IMR-90 (cell line): Measurements from ENCODE around the gene TEX35. TPM values are rescaled to one million over a fixed set of nuclear protein-coding genes. Genes with fewer than 3 reads are reported as not detected.

Experiments used
- ATAC-seq: fragments of 200-7000 bp; cut with Tn5 transposase; 2 replicates; pipeline ENCODE4 v1.9.1; 2020; ENCODE audit warnings: low read depth, mild to moderate bottlenecking, moderate library complexity
- BruUV-seq: library from RNA; stranded (reverse); fragments of 400-500 nt; replicated peaks from 2 replicates; lab custom pipeline; 2021; lab: Mats Ljungman, UMichigan
- CTCF ChIA-PET: fragments of 300-600 bp; formaldehyde crosslinking; extraction: SDS; loops from one replicate; lab custom pipeline; 2021; ENCODE audit warnings: antibody characterized with exemption; lab: Yijun Ruan, JAX
- POLR2A ChIA-PET: fragments of 300-600 bp; sonication (Branson Sonifier 250); formaldehyde crosslinking; loops from one replicate; lab custom pipeline; 2022; ENCODE audit warnings: antibody characterized with exemption; ENCODE audit not compliant: unreplicated experiment; lab: Charles Lee
- DNase-seq: peaks from one replicate; pipeline ENCODE4 v3.0.0; 2013
- H2AFZ ChIP-seq: replicated peaks from 2 replicates; pipeline ENCODE3; 2013; ENCODE audit warnings: low read length, mild to moderate bottlenecking; ENCODE audit not compliant: poor library complexity
- H2AK5ac ChIP-seq: 2 replicates; pipeline ENCODE4 v1.6.1; 2013; ENCODE audit warnings: low read depth, low read length, inconsistent platforms
- H2AK9ac ChIP-seq: replicated peaks from 2 replicates; pipeline ENCODE3; 2013; ENCODE audit warnings: mild to moderate bottlenecking, low read depth, low read length, moderate library complexity; ENCODE audit not compliant: poor library complexity
- H2BK120ac ChIP-seq: 2 replicates; pipeline ENCODE4 v1.6.1; 2013; ENCODE audit warnings: low read depth, low read length, inconsistent platforms
- H2BK15ac ChIP-seq: 3 replicates; pipeline ENCODE4 v1.6.1; 2013; ENCODE audit warnings: low read depth, low read length, inconsistent platforms
- H2BK20ac ChIP-seq: 2 replicates; pipeline ENCODE4 v1.6.1; 2013; ENCODE audit warnings: low read depth, mild to moderate bottlenecking, inconsistent platforms, low read length, moderate library complexity
- H2BK5ac ChIP-seq: 2 replicates; pipeline ENCODE4 v1.6.1; 2013; ENCODE audit warnings: mild to moderate bottlenecking, low read depth, low read length, inconsistent platforms; ENCODE audit not compliant: poor library complexity, severe bottlenecking
- H3K14ac ChIP-seq: replicated peaks from 2 replicates; pipeline ENCODE4 v1.6.1; 2013; ENCODE audit warnings: low read depth, low read length, inconsistent platforms
- H3K18ac ChIP-seq: 2 replicates; pipeline ENCODE4 v1.6.1; 2013; ENCODE audit warnings: low read depth, low read length, control low read depth
- H3K23ac ChIP-seq: 2 replicates; pipeline ENCODE4 v1.6.1; 2013; ENCODE audit warnings: low read depth, low read length, inconsistent platforms
- H3K27ac ChIP-seq: 2 replicates; pipeline ENCODE4 v1.5.1; 2013; ENCODE audit warnings: mild to moderate bottlenecking, control low read depth, low read length; ENCODE audit not compliant: insufficient read depth
- H3K27me3 ChIP-seq: 2 replicates; pipeline ENCODE4 v1.6.1; 2013; ENCODE audit warnings: low read length; ENCODE audit not compliant: control insufficient read depth, insufficient read depth
- H3K36me3 ChIP-seq: 2 replicates; pipeline ENCODE4 v1.6.1; 2013; ENCODE audit warnings: low read length, mixed read lengths; ENCODE audit not compliant: control insufficient read depth, insufficient read depth
- H3K4ac ChIP-seq: 2 replicates; pipeline ENCODE4 v1.6.1; 2013; ENCODE audit warnings: low read depth, low read length, inconsistent platforms
- H3K4me1 ChIP-seq: 2 replicates; pipeline ENCODE4 v1.6.1; 2013; ENCODE audit warnings: low read length, mixed read lengths; ENCODE audit not compliant: control insufficient read depth, insufficient read depth
- H3K4me2 ChIP-seq: 2 replicates; pipeline ENCODE4 v1.6.1; 2013; ENCODE audit warnings: low read depth, mild to moderate bottlenecking, control low read depth, low read length, moderate library complexity
- H3K4me3 ChIP-seq: 2 replicates; pipeline ENCODE4 v1.5.1; 2013; ENCODE audit warnings: low read depth, mild to moderate bottlenecking, control low read depth, low read length, moderate library complexity; ENCODE audit not compliant: insufficient read depth
- H3K56ac ChIP-seq: 2 replicates; pipeline ENCODE4 v1.6.1; 2013; ENCODE audit warnings: low read length, inconsistent platforms; ENCODE audit not compliant: insufficient read depth; ENCODE audit errors: extremely low read depth
- H3K79me1 ChIP-seq, 2 experiments: 2 replicates each; pipeline ENCODE4 v1.6.1; 2013; ENCODE audit warnings: low read length in 2 of 2, inconsistent platforms in 1 of 2, low read depth in 1 of 2
- H3K9ac ChIP-seq: 2 replicates; pipeline ENCODE4 v1.6.1; 2013; ENCODE audit warnings: low read depth, low read length, control low read depth
- H3K9me1 ChIP-seq: 2 replicates; pipeline ENCODE4 v1.6.1; 2013; ENCODE audit warnings: low read length, inconsistent platforms; ENCODE audit not compliant: insufficient read depth
- H3K9me3 ChIP-seq: 2 replicates; pipeline ENCODE4 v1.6.1; 2013; ENCODE audit warnings: low read length; ENCODE audit not compliant: control insufficient read depth, insufficient read depth
- H4K20me1 ChIP-seq: 2 replicates; pipeline ENCODE4 v1.6.1; 2013; ENCODE audit warnings: low read length, inconsistent platforms; ENCODE audit not compliant: insufficient read depth
- H4K5ac ChIP-seq: 2 replicates; pipeline ENCODE4 v1.6.1; 2013; ENCODE audit warnings: mild to moderate bottlenecking, low read depth, low read length, control low read depth
- H4K8ac ChIP-seq, 2 experiments: 2 replicates each; pipeline ENCODE4 v1.6.1; 2013; ENCODE audit warnings: low read depth in 2 of 2, low read length in 2 of 2, control low read depth in 1 of 2, inconsistent platforms in 1 of 2
- H4K91ac ChIP-seq: 2 replicates; pipeline ENCODE4 v1.6.1; 2013; ENCODE audit warnings: low read depth, low read length, inconsistent platforms; ENCODE audit not compliant: insufficient read depth
- BHLHE40 ChIP-seq: fragments of 150-350 bp; IDR thresholded peaks from 2 replicates; pipeline ENCODE4 v1.6.1; 2016; ENCODE audit warnings: mild to moderate bottlenecking, low read depth, low read length
- CEBPB ChIP-seq: IDR thresholded peaks from 2 replicates; pipeline ENCODE4 v1.6.1; 2012; ENCODE audit warnings: low read depth, low read length, improper control_type of control experiment
- CHD1 ChIP-seq: IDR thresholded peaks from 2 replicates; pipeline ENCODE4 v1.6.1; 2012; ENCODE audit warnings: low read depth, low read length, improper control_type of control experiment
- FOS ChIP-seq: fragments of 150-350 bp; IDR thresholded peaks from 2 replicates; pipeline ENCODE4 v1.6.1; 2016; ENCODE audit warnings: low read depth, low read length
- MAFK ChIP-seq: IDR thresholded peaks from 2 replicates; pipeline ENCODE4 v1.6.1; 2012; ENCODE audit warnings: low read depth, low read length, improper control_type of control experiment
- MAZ ChIP-seq: IDR thresholded peaks from 2 replicates; pipeline ENCODE4 v1.6.1; 2012; ENCODE audit warnings: low read depth, mild to moderate bottlenecking, low read length, improper control_type of control experiment, moderate library complexity, borderline replicate concordance
- NFE2L2 ChIP-seq: fragments of 150-350 bp; IDR thresholded peaks from 2 replicates; pipeline ENCODE4 v1.6.1; 2016; ENCODE audit warnings: low read depth, mild to moderate bottlenecking, low read length
- RAD21 ChIP-seq: IDR thresholded peaks from 2 replicates; pipeline ENCODE4 v1.6.1; 2012; ENCODE audit warnings: low read length, improper control_type of control experiment
- RCOR1 ChIP-seq: IDR thresholded peaks from 2 replicates; pipeline ENCODE4 v1.6.1; 2012; ENCODE audit warnings: mild to moderate bottlenecking, low read length, improper control_type of control experiment; ENCODE audit not compliant: insufficient replicate concordance
- WGBS, 2 experiments: methylation state at CpG; one replicate each; pipeline versions ENCODE4 v1.1.5 to v1.1.7; 2013; ENCODE audit warnings: missing lambda C conversion rate in 2 of 2; ENCODE audit not compliant: insufficient read length in 1 of 2; ENCODE audit errors: extremely low coverage in 2 of 2; 5-methylcytosine and 5-hydroxymethylcytosine counted together
- dilution Hi-C: fragments of 300-500 bp; cut with HindIII; formaldehyde crosslinking; loops from one replicate; pipeline ENCODE4 v1.14.3; 2018; ENCODE audit warnings: low sequenced_read_pairs; ENCODE audit not compliant: unreplicated experiment
- in situ Hi-C: fragments of 300-500 bp; cut with MboI; formaldehyde crosslinking; loops from 3 replicates; pipeline ENCODE4 v1.14.3; 2019; ENCODE audit warnings: low sequenced_read_pairs, inconsistent platforms, mixed read lengths
- intact Hi-C: fragments of 100-400 bp; cut with micrococcal nuclease; formaldehyde crosslinking; loops from 2 replicates; pipeline ENCODE4 v1.10.0; 2022
- polyA plus RNA-seq, 3 experiments: library from polyadenylated mRNA; depleted of rRNA; stranded (reverse); fragments of >200 nt; gene quantifications; 2 replicates each; pipeline ENCODE4 v1.2.3, GENCODE V29; 2012; ENCODE audit warnings: low replicate concordance in 1 of 3
- total RNA-seq: library from RNA; depleted of rRNA; stranded (reverse); fragments of >200 nt; gene quantifications from 2 replicates; pipeline ENCODE4 v1.2.3, GENCODE V29; 2012
- TF ChIP-seq, protein P1 (sequence below): fragments of 150-350 bp; IDR thresholded peaks from 2 replicates; pipeline ENCODE4 v1.6.1; 2017; ENCODE audit warnings: mild to moderate bottlenecking, antibody characterized with exemption, low read length, low read depth
- TF ChIP-seq, protein P2 (sequence below): conservative IDR thresholded peaks from 2 replicates; pipeline ENCODE4 v1.5.1; 2012; ENCODE audit warnings: mild to moderate bottlenecking, low read depth, low read length, improper control_type of control experiment

TEX35 gene
- total and polyA plus RNA-seq, 2 of the 4 experiments (the other 2 are of a cell fraction): 0.05 TPM; not detected in 1

DNA sequence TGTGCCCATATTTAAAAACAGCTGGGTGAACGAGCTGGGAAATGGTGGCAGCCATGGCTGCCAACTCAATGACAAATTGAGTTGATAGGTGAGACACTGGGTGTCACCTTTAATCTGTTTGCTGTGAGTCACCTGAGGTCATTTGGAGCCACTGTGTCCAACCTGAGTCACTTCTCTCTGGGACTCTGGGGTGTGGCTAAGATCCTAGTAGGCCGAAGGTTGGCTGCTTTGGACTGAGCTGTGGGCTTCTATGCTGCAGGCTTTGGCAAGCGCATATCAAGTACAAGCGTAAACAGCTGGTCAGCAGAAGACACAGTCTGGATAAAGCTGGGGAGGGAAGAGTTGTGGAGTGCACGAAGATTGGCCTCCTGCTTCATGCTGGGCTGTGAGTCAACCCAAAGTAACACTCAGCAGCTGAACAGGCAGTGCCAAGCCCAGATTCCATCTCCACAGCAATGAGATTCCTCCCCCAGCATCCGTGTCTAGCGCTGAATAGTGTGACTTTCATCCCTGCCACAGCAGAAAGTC is 24.0 kb downstream of the TEX35 start:
- dilution Hi-C loops: no loop called here
- Histone ChIP-seq H2BK120ac (peak overlapping the region; percentile 94), H3K18ac (no peak overlapping the region; the same call in 1 of the 2 replicates), H3K9ac (no peak overlapping the region), H4K91ac (peak overlapping the region; percentile 93), H2BK5ac (peak overlapping the region; percentile 83), H3K4me2 (peak overlapping the region; percentile 29; the same call in 1 of the 2 replicates), H3K4me1 (peaks cover 41% of the 10 kb centered on the region), H3K36me3 (no peaks in the 10 kb centered on the region), H2AFZ (peak overlapping the region; percentile 82), H2BK20ac (peak overlapping the region; percentile 94), H3K9me3 (no peaks in the 10 kb centered on the region), H3K23ac (peak overlapping the region; percentile 62; the same call in 1 of the 2 replicates), H3K56ac (no peak overlapping the region), H3K4me3 (no peak overlapping the region), H2AK9ac (peak overlapping the region; percentile 69), H3K14ac (0 out of 2 replicates have a peak overlapping the region, but pooled peaks have one; percentile 78), H4K8ac (peak overlapping the region in 1 of 2 experiments; percentile 91; a peak in 2 of 4 replicates), H3K9me1 (peaks cover 36% of the 10 kb centered on the region), H4K5ac (no peak overlapping the region), H2BK15ac (peak overlapping the region; percentile 60; the same call in 2 of the 3 replicates), H3K79me1 (0 out of 4 replicates have a peak, but pooled peaks cover 0 to 11% of the 10 kb centered on the region in 2 experiments), H3K27me3 (no peaks in the 10 kb centered on the region), H2AK5ac (peak overlapping the region; percentile 99), H3K27ac (peak overlapping the region; percentile 64), H3K4ac (peak overlapping the region; percentile 94), H4K20me1 (peaks cover 4% of the 10 kb centered on the region; the same call in 1 of the 2 replicates)
- no CpG with 5 or more reads among the region's 7 CpGs for WGBS, 2 experiments
- POLR2A ChIA-PET: no interaction called here
- DNase-seq (peak; percentile 99), ATAC-seq (peak; percentile 81)
- TF ChIP-seq BHLHE40 (peak; percentile 16), MAZ (peak; percentile 73; the same call in 1 of the 2 replicates), RAD21 (peak; percentile 25; the same call in 1 of the 2 replicates), CHD1 (no peak), MAFK (peak; percentile 57), FOS (no peak; the same call in 1 of the 2 replicates), NFE2L2 (0 out of 2 replicates have a peak, but pooled peaks have one; percentile 13), CEBPB (peak; percentile 27; the same call in 1 of the 2 replicates), RCOR1 (peak; percentile 86)
- TF ChIP-seq, protein P1, sequence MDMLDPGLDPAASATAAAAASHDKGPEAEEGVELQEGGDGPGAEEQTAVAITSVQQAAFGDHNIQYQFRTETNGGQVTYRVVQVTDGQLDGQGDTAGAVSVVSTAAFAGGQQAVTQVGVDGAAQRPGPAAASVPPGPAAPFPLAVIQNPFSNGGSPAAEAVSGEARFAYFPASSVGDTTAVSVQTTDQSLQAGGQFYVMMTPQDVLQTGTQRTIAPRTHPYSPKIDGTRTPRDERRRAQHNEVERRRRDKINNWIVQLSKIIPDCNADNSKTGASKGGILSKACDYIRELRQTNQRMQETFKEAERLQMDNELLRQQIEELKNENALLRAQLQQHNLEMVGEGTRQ: no peak
- TF ChIP-seq, protein P2, sequence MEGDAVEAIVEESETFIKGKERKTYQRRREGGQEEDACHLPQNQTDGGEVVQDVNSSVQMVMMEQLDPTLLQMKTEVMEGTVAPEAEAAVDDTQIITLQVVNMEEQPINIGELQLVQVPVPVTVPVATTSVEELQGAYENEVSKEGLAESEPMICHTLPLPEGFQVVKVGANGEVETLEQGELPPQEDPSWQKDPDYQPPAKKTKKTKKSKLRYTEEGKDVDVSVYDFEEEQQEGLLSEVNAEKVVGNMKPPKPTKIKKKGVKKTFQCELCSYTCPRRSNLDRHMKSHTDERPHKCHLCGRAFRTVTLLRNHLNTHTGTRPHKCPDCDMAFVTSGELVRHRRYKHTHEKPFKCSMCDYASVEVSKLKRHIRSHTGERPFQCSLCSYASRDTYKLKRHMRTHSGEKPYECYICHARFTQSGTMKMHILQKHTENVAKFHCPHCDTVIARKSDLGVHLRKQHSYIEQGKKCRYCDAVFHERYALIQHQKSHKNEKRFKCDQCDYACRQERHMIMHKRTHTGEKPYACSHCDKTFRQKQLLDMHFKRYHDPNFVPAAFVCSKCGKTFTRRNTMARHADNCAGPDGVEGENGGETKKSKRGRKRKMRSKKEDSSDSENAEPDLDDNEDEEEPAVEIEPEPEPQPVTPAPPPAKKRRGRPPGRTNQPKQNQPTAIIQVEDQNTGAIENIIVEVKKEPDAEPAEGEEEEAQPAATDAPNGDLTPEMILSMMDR: no peak
- BruUV-seq: no TSS peak
- in situ Hi-C loops: loop anchor here (10.0 kb wide), 1 partner anchor 828 kb away; the partner anchor contains the start of gene AXDND1
- CTCF ChIA-PET: interaction anchor here (0.6 to 2.9 kb wide), 4 partner anchors 35 to 699 kb away, joined by 3 to 12 read pairs (median 6); no protein-coding TSS in a partner anchor
- intact Hi-C loops: no loop called here
